Measurements from ENCODE around the gene AQP11.

Gene AQP11

DNA sequence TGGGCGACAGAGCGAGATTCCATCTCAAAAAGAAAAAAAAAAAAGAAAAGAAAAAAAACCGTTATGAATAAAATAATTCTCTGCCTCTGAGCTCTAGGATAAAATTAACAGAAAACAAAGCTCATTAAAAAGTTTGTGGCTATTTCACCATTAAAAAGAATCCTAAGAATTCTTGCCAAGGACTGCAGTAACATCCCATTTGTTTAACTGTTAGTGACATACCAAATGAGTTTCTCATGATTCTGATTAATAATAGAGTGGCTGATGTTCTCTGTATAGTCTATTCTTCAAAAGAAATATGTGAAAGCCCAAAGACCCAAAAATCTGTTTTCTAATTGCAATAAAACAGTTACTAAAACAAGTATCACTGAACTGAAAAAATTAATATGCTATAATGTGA is 28.1 kb downstream of the AQP11 start:
- no peak for DNase-seq (ENCODE audit: low read depth)
- no peak overlapping the region for H3K4me3 ChIP-seq (replicated peaks; ENCODE audit: low read depth, low read length)
- TF ChIP-seq, protein P1, sequence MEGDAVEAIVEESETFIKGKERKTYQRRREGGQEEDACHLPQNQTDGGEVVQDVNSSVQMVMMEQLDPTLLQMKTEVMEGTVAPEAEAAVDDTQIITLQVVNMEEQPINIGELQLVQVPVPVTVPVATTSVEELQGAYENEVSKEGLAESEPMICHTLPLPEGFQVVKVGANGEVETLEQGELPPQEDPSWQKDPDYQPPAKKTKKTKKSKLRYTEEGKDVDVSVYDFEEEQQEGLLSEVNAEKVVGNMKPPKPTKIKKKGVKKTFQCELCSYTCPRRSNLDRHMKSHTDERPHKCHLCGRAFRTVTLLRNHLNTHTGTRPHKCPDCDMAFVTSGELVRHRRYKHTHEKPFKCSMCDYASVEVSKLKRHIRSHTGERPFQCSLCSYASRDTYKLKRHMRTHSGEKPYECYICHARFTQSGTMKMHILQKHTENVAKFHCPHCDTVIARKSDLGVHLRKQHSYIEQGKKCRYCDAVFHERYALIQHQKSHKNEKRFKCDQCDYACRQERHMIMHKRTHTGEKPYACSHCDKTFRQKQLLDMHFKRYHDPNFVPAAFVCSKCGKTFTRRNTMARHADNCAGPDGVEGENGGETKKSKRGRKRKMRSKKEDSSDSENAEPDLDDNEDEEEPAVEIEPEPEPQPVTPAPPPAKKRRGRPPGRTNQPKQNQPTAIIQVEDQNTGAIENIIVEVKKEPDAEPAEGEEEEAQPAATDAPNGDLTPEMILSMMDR (IDR thresholded peaks at IDR 0.05; ENCODE audit: low read length, missing control alignments), result no peak

DNA sequence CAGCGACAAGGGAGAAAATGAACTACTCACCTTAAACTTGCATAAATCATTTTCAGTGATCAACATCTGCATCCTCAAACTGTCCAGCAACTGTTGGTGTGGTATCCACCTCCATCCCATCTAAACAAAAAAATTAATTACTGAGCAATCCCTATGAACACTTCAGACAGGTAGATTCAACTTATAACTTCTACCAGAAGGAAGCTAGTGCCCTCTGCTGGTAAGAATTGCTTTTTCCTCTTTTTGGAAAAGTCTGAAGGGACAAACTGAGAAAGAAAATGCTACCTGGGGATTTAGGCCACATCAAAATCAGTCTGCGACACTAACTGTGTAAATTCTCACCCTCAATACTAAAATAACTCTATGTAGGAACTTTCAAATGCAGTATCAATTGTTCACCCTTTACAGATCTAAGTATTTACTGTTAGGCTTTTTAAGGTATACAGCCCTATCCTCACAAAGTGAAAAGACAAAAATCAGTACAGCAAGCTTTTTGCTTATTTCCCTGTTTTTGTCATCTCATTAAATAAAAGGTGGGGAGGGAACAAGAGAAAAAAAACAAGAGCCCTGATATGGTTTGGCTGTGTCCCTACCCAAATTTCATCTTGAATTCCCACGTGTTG is 29.9 kb downstream of the AQP11 start:
- peak; percentile 66 for DNase-seq (ENCODE audit: low read depth)
- TF ChIP-seq, protein P1 (IDR thresholded peaks at IDR 0.05; ENCODE audit: low read length, missing control alignments), result peak; percentile 73
- no peak overlapping the region for H3K4me3 ChIP-seq (replicated peaks; ENCODE audit: low read depth, low read length)

DNA sequence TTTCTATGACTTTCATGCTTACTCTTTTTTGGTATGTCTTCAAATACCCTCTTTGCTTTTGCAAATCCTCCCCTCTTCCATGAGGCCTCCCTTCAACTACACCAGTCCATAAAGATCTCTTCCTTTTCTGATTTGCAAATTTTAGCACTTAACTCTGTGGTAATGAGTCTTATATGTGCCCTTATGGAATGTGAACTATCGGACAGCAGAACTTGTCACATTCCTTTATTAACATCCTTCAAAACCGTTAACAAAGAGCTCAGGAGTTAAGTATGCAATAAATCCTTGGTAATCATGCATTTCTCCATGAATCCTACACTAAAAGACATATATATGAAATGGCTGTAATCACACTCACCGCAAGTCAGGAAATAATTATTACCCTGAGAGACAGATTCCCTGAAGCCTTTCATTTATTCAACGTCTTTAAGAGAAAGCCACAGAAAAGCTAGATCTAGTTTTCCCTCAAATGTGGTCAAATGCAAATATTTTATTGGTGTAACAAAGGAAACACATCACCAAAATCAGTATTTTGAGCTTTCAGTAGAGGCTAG is 40.5 kb downstream of the AQP11 start:
- no peak for DNase-seq (ENCODE audit: low read depth)
- TF ChIP-seq, protein P1 (IDR thresholded peaks at IDR 0.05; ENCODE audit: low read length, missing control alignments), result no peak
- H3K4me3 ChIP-seq (replicated peaks; ENCODE audit: low read depth, low read length), result no peak overlapping the region

DNA sequence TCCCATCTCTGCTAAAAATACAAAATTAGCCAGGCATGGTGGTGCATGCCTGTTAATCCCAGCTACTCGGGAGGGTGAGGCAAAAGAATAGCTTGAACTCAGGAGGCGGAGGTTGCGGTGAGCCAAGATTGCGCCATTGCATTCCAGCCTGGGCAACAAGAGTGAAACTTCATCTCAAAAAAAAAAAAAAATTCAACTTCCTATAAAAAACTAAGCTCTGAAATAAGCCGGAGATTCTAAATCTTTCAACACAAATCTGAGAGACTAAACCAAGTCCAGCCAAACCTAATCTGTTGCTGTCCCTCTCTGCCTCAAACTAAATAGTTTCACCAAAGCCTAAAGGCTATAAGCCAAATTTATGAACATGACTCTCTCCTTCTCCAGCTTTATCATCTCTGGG is 44.2 kb downstream of the AQP11 start:
- DNase-seq (ENCODE audit: low read depth), result peak; percentile 56
- H3K4me3 ChIP-seq (replicated peaks; ENCODE audit: low read depth, low read length), result peak overlapping the region; percentile 41

DNA sequence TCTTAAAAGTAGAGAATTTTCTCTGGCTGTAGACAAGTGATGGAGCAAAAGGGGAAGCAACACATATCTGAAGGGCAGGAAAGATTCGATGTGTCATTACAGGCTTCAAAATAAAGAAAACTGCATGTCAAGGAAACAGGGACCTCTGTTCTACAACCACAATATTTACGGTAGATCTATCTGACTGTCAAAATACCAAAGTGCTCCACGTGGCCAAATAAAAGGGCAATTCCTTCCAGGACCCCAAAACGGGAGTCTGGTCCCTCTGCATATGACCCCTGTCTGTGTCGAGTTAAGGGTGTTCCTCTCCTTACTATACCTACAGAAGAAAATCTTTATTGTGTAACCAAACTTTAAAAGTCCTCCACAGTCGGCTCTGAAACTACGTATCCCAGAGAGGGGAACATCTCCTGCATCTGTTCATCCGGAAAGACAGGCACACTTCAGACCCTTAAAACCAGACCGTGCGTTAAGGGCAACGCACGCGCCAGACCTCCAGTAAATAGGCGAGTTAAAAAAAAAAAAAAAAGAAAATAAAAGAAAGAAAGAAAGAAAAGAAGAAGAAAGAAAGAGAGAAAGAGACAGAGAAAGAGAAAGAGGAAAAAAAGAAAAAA is 47.1 kb downstream of the AQP11 start:
- peak overlapping the region; percentile 94 for H3K4me3 ChIP-seq (replicated peaks; ENCODE audit: low read depth, low read length)
- no peak for DNase-seq (ENCODE audit: low read depth)
- TF ChIP-seq, protein P1 (IDR thresholded peaks at IDR 0.05; ENCODE audit: low read length, missing control alignments), result no peak

DNA sequence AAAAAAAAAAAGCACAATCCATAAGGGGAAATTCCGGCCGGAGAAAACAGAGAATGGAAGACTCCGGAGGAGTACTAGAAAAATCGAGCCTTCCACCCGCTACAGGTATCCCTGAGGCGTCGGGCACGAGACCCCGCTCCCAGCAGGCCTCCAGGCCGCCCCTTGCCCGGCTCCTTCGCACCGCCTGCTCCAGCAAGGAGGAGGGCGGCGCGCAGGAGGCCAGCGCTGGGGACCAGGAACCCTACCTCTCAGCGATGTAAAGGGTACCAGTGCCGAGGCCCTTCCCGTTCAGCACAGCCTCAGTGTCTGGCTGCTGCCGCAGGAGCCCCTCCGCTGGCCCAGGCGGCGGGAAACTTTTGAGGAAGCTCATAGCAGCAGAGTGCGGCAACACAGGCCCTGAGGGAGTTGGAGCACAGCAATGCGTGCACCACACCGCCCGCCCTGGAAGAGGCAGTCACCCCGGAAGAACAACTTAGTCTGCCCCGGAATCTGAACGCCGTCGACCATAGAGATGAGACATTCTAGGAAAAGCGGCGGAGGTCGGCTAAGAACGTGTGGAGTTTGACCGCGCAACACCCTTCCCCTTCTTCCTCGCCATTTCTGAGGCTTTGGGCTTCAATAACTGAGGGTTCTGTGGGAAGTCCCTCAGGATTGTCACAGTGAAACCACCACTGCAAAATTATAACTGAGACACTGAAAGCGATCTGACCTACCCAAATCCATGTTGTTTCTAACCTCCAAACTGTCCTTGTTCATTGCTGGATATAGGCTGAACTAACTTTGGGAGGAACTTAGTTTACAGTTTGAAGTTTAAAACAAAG is 47.8 kb downstream of the AQP11 start, which contains the start of gene CLNS1A:
Gene CLNS1A (minus strand): TSS at position 450 of the 821 bp plus-strand sequence. CDS start 80 bp downstream, at position 370.
- TF ChIP-seq, protein P1 (IDR thresholded peaks at IDR 0.05; ENCODE audit: low read length, missing control alignments), result no peak
- peak within 1 kb of the TSS; percentile 94 for H3K4me3 ChIP-seq (replicated peaks; ENCODE audit: low read depth, low read length)
- peak; percentile 92 for DNase-seq (ENCODE audit: low read depth)

DNA sequence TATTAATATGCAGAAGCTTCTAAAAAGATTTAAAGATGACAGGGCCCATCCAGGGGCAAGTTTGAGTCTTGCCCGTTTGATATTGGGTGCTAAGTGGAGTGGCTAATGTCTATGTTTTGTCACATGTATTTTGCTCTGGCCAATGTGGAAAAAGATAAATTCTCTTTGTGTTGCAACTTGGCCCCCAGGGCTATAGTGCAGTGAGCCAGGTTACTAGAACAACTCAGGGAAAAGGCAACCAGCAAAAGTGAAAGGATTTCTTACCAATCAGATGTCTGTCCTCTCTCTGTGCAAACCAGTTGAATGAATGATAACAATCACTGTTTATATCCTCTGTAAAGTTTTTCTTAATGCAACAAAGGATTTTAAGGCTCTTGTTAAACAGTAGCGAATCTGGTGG is 52.5 kb downstream of the AQP11 start:
- no peak overlapping the region for H3K4me3 ChIP-seq (replicated peaks; ENCODE audit: low read depth, low read length)
- DNase-seq (ENCODE audit: low read depth), result no peak
- TF ChIP-seq, protein P1 (IDR thresholded peaks at IDR 0.05; ENCODE audit: low read length, missing control alignments), result no peak
